GM12873 (cell line): ENCODE data around the gene SLC35B1.

Source experiments
- CTCF ChIP-seq: IDR thresholded peaks from 2 replicates; pipeline ENCODE4 v1.5.1; 2012; ENCODE audit warnings: low read depth, mild to moderate bottlenecking, moderate library complexity, low read length, control low read depth; ENCODE audit not compliant: insufficient read depth; ENCODE audit errors: missing control alignments

The SLC35B1 gene

GRCh38 chr17:49694847-49695697 lies 12.7 kb downstream of the SLC35B1 start:
- peak; percentile 80 for TF ChIP-seq CTCF

- no peak for TF ChIP-seq CTCF
Observed at GRCh38 chr17:49692751-49693150, 15.0 kb downstream of the SLC35B1 start.

GRCh38 chr17:49691677-49692191 lies 16.0 kb downstream of the SLC35B1 start:
- no peak for TF ChIP-seq CTCF

DNA sequence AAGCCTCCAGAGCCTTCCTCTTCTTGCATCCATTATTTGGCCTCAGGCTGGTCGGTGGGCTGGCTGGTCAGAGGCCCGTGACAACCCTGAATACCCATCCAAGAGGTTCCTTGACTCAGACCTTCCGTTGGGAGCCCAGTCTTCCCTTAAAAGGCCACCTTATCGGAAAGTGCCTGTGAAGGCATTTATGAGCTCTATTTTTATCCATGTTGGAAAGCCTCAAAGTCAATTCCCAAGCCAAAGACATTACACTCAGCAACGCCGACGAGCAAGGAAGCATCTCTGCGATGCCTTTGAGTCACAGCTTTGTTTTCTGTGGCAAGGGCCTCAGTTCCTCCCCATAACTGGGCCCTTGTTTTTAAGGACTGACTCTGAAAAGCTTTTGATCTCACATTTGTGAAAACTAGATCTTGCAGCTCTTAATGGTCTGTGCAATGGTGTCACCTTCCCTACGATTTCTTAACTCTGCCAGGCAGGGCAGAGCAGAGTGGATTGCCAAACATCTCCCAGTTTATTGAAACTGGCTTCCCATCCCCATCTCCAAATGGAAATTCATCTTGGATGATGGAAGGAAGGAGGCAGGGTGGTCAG lies 16.6 kb downstream of the SLC35B1 start:
- TF ChIP-seq CTCF, result no peak

- TF ChIP-seq CTCF, result no peak
Observed at GRCh38 chr17:49690256-49690655, 17.5 kb downstream of the SLC35B1 start.

DNA sequence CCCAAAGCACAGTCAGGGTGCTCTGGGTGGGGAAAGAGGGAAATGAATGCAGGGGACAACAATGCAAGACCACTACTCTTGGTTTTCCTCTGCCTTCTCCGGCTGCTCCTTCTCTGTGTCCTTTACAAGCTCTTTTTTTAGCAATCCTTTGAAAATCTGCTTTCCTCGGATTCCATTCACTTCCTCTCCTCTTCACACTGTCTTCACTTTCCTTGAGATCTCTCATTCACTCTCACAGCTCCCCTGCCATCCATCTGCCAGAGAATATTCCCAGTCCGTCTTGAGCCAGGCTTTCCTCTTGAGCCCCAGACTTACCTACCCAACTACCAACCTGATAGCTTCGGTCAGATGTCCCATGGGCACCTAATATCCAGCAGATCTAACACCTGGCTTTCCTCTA lies 18.9 kb downstream of the SLC35B1 start:
- no peak for TF ChIP-seq CTCF

DNA sequence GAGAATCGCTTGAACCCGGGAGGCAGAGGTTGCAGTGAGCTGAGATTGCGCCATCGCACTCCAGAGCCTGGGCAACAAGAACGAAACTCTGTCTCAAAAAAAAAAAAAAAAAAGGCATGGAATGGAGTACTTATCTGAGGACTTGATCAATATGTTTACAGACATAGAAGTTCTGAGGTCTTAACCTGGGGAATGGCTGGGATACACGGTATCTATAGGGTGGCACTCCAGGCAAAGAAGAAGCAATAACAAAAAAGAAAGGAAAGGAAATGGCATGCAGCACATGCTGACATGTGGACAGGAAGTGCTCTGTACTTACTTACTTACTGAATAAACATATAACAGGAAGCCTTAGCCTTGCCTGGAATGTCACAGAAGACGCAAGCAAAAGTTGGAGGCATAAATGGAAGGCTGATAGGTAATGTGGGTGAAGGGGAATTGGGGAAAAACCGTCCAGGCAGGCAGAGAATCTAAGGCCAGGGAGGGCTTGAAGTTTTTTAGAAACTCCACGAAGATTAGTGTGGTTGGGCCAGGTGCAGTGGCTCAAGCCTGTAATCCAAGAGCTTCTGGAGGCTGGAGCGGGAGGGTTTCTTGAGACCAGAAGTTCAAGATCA lies 19.8 kb downstream of the SLC35B1 start:
- no peak for TF ChIP-seq CTCF
